SK-N-SH treated with all-trans-retinoic acid at 6 μM for 48 hours (cell line): ENCODE data around the gene GUCY1A2.
"Not testable (repeated sequence)": the region's sequence is repeated elsewhere in the genome, so short reads cannot be mapped to it uniquely, and the experiment has no call there.

Source experiments
- ATAC-seq: fragments of 200-7000 bp; cut with Tn5 transposase; 3 replicates; pipeline ENCODE4 v1.9.1; 2020; ENCODE audit warnings: mild to moderate bottlenecking, moderate library complexity
- ARNTL ChIP-seq: fragments of 450-650 bp; formaldehyde crosslinking; IDR thresholded peaks from 2 replicates; pipeline ENCODE4 v1.5.0; 2020; ENCODE audit warnings: low read depth, mild to moderate bottlenecking, moderate library complexity, borderline replicate concordance
- BACH2 ChIP-seq: fragments of 250-450 bp; sonication (Bioruptor Pico); IDR thresholded peaks from 2 replicates; pipeline ENCODE4 v1.9.0; 2021; ENCODE audit warnings: mild to moderate bottlenecking, borderline replicate concordance
- CSDC2 ChIP-seq: fragments of 250-450 bp; sonication (Bioruptor Pico); IDR thresholded peaks from 2 replicates; pipeline ENCODE4 v1.5.0; 2020; ENCODE audit warnings: mild to moderate bottlenecking, moderate library complexity
- CSRNP3 ChIP-seq: fragments of 250-450 bp; sonication (Bioruptor Pico); IDR thresholded peaks from 2 replicates; pipeline ENCODE4 v1.5.1; 2021; ENCODE audit warnings: mild to moderate bottlenecking, moderate library complexity
- ESRRG ChIP-seq: fragments of 250-450 bp; sonication (Bioruptor Pico); IDR thresholded peaks from 2 replicates; pipeline ENCODE4 v1.6.1; 2021; ENCODE audit warnings: mild to moderate bottlenecking
- GLIS3 ChIP-seq: fragments of 250-450 bp; sonication (Bioruptor Pico); IDR thresholded peaks from 2 replicates; pipeline ENCODE4 v1.5.0; 2020; ENCODE audit warnings: mild to moderate bottlenecking, moderate library complexity
- ISL1 ChIP-seq: fragments of 250-450 bp; sonication (Bioruptor Pico); IDR thresholded peaks from 2 replicates; pipeline ENCODE4 v2.1.2; 2022; ENCODE audit warnings: mild to moderate bottlenecking, moderate library complexity
- RARB ChIP-seq: fragments of 250-450 bp; sonication (Bioruptor Pico); IDR thresholded peaks from 2 replicates; pipeline ENCODE4 v1.8.0; 2021; ENCODE audit warnings: mild to moderate bottlenecking, moderate library complexity
- SNAI2 ChIP-seq: fragments of 250-450 bp; sonication (Bioruptor Pico); IDR thresholded peaks from 2 replicates; pipeline ENCODE4 v1.5.0; 2020; ENCODE audit warnings: mild to moderate bottlenecking, moderate library complexity
- TCF4 ChIP-seq: fragments of 250-450 bp; sonication (Bioruptor Pico); IDR thresholded peaks from 2 replicates; pipeline ENCODE4 v1.8.0; 2021; ENCODE audit warnings: mild to moderate bottlenecking, moderate library complexity, borderline replicate concordance
- TOX ChIP-seq: fragments of 250-450 bp; sonication (Bioruptor Pico); IDR thresholded peaks from 2 replicates; pipeline ENCODE4 v1.8.0; 2021; ENCODE audit warnings: mild to moderate bottlenecking, moderate library complexity, borderline replicate concordance
- ZC3H10 ChIP-seq: fragments of 250-450 bp; sonication (Bioruptor Pico); IDR thresholded peaks from 2 replicates; pipeline ENCODE4 v1.5.1; 2021; ENCODE audit warnings: mild to moderate bottlenecking, moderate library complexity
- ZFP3 ChIP-seq: fragments of 250-450 bp; sonication (Bioruptor Pico); IDR thresholded peaks from 2 replicates; pipeline ENCODE4 v1.5.0; 2020; ENCODE audit warnings: mild to moderate bottlenecking, moderate library complexity
- ZFP30 ChIP-seq: fragments of 450-650 bp; formaldehyde crosslinking; IDR thresholded peaks from 2 replicates; pipeline ENCODE4 v1.5.0; 2022; ENCODE audit warnings: mild to moderate bottlenecking, moderate library complexity
- ZNF70 ChIP-seq: fragments of 450-650 bp; formaldehyde crosslinking; IDR thresholded peaks from 2 replicates; pipeline ENCODE4 v1.5.0; 2020; ENCODE audit warnings: mild to moderate bottlenecking, moderate library complexity
- ZNF8 ChIP-seq: fragments of 450-650 bp; formaldehyde crosslinking; IDR thresholded peaks from 2 replicates; pipeline ENCODE4 v1.5.0; 2020; ENCODE audit warnings: mild to moderate bottlenecking, moderate library complexity
- TF ChIP-seq, protein P1 (sequence below): fragments of 250-450 bp; sonication (Bioruptor Pico); IDR thresholded peaks from 2 replicates; pipeline ENCODE4 v1.8.0; 2020; ENCODE audit warnings: mild to moderate bottlenecking, moderate library complexity, borderline replicate concordance
- TF ChIP-seq, protein P2 (sequence below): fragments of 250-450 bp; sonication (Bioruptor Pico); IDR thresholded peaks from 2 replicates; pipeline ENCODE4 v1.8.0; 2021; ENCODE audit warnings: low read depth, mild to moderate bottlenecking, moderate library complexity, borderline replicate concordance

The GUCY1A2 gene

DNA sequence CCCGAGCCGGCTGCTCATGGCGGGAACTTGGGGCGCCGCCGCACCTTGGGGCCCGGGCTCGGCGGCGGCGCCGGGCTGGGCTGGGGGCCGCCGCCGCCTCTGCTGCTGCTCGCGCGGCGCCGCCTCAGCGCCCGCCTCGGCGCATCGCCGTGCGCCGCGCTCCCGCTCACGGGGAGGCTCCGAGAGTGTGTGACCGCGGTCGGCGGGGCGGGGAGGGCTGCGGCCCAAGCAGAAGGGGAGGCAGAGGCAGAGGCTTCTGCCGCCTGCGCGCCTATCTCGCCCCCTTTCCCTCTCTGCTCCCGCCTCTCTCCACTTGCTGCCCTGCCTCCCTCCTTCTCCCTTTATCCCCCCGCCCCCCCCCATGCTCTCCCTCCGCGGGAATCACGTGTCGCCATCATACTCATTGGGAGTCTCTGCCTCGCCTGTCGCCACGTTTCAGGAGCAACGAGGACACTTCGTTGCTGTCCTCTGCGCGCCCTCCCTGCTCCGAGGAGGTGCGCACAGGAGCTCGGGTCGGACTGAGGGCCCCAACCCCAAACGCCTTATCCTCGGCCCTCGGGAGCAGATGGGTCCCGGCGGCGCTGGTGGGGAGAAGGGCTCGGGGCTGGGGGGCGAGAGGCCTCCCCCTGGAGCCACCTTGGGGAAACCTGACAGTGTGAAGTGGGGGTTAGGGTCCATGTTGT, at the start of gene GUCY1A2:
GUCY1A2 (minus strand) TSS at position 258 of the 683 bp plus-strand sequence. CDS start 421 bp downstream, outside the sequence.
- no peak for TF ChIP-seq SNAI2 (CRISPR knock-in tag)
- TF ChIP-seq BACH2 (CRISPR knock-in tag), result no peak
- peak; percentile 41 for ATAC-seq

GRCh38 chr11:107054391-107054790, 36.1 kb upstream of the GUCY1A2 start:
- ATAC-seq, result no peak
- no peak for TF ChIP-seq ESRRG (CRISPR knock-in tag)

- ATAC-seq, result not testable (repeated sequence)
Measured at GRCh38 chr11:107051332-107051731, 33.1 kb upstream of the GUCY1A2 start.

DNA sequence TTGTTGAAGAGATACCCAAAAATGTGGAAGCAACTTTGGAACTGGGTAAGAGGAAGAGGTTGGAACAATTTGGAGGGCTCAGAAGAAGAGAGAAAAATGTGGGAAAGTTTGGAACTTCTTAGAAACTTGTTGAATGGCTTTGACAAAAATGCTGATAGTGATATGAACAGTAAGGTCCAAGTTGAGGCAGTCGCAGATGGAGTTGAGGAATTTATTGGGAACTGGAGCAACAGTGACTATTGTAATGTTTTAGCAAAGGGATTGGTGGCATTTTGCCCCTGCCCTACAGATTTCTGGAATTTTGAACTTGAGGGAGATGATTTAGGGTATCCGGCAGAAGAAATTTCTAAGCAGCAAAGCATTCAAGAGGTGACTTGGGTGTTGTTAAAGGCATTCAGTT, 32.6 kb upstream of the GUCY1A2 start:
- not testable (repeated sequence) for ATAC-seq

DNA sequence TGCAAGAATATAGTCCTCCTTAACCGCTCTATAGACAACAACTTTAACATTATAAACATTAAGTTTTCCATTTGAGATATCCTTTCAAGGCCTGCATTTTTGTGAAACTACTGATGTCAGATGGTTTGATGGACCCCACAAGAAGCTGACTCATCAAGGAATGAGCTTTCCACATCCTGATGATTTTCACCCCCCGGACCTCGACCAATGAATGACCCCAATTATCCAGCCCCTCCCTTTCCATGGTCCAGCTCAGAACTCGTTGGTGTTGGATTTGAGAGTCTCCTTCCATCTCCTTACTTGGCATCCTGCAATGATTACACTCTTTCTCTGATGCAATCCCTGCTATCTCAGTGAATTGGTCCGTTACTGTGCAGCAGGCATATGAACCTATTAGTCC, 31.8 kb upstream of the GUCY1A2 start:
- ATAC-seq, result no peak
- TF ChIP-seq, protein P1, sequence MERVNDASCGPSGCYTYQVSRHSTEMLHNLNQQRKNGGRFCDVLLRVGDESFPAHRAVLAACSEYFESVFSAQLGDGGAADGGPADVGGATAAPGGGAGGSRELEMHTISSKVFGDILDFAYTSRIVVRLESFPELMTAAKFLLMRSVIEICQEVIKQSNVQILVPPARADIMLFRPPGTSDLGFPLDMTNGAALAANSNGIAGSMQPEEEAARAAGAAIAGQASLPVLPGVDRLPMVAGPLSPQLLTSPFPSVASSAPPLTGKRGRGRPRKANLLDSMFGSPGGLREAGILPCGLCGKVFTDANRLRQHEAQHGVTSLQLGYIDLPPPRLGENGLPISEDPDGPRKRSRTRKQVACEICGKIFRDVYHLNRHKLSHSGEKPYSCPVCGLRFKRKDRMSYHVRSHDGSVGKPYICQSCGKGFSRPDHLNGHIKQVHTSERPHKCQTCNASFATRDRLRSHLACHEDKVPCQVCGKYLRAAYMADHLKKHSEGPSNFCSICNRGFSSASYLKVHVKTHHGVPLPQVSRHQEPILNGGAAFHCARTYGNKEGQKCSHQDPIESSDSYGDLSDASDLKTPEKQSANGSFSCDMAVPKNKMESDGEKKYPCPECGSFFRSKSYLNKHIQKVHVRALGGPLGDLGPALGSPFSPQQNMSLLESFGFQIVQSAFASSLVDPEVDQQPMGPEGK (CRISPR knock-in tag), result no peak
- TF ChIP-seq RARB (no peak), BACH2 (CRISPR knock-in tag) (no peak), GLIS3 (no peak), ZFP3 (CRISPR knock-in tag) (no peak), ISL1 (no peak), ZNF8 (CRISPR knock-in tag) (no peak), ZNF70 (no peak), ARNTL (CRISPR knock-in tag) (no peak)

- TF ChIP-seq TCF4 (CRISPR knock-in tag) (no peak), ZFP30 (no peak), ISL1 (no peak), CSDC2 (no peak), RARB (no peak), BACH2 (CRISPR knock-in tag) (no peak), CSRNP3 (CRISPR knock-in tag) (no peak), ZNF8 (CRISPR knock-in tag) (no peak)
- TF ChIP-seq, protein P2, sequence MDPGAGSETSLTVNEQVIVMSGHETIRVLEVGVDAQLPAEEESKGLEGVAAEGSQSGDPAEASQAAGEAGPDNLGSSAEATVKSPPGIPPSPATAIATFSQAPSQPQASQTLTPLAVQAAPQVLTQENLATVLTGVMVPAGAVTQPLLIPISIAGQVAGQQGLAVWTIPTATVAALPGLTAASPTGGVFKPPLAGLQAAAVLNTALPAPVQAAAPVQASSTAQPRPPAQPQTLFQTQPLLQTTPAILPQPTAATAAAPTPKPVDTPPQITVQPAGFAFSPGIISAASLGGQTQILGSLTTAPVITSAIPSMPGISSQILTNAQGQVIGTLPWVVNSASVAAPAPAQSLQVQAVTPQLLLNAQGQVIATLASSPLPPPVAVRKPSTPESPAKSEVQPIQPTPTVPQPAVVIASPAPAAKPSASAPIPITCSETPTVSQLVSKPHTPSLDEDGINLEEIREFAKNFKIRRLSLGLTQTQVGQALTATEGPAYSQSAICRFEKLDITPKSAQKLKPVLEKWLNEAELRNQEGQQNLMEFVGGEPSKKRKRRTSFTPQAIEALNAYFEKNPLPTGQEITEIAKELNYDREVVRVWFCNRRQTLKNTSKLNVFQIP (CRISPR knock-in tag), result no peak
- ATAC-seq, result peak; percentile 50
Measured at GRCh38 chr11:107044503-107044902, 26.2 kb upstream of the GUCY1A2 start.

GRCh38 chr11:107043242-107044006, 25.1 kb upstream of the GUCY1A2 start:
- peak; percentile 98 for ATAC-seq
- TF ChIP-seq ZNF70, result no peak
- TF ChIP-seq TOX (CRISPR knock-in tag), result peak; percentile 85; the same call in 1 of the 2 replicates
- peak; percentile 65 for TF ChIP-seq ZC3H10
